Vagina (tissue), 2 donors: ENCODE data around the gene ERMP1.

ENCODE experiments used
- POLR2AphosphoS5 ChIP-seq, 2 donors: sonication (generic); formaldehyde crosslinking; IDR thresholded peaks; one replicate each; pipeline ENCODE4 v1.9.0; 2017; ENCODE audit warnings: antibody characterized with exemption in 2 of 2, mild to moderate bottlenecking in 2 of 2, low read depth in 1 of 2; ENCODE audit not compliant: insufficient read depth in 1 of 2
- TF ChIP-seq, protein P1 (sequence below), 3 experiments: fragments of 450-650 bp in 2 of 3; fragments of 200-600 bp in 1 of 3; sonication (generic) in 1 of 3; IDR thresholded peaks; one replicate each; pipeline ENCODE4 v1.5.1; 2017 to 2019; ENCODE audit warnings: antibody characterized with exemption in 3 of 3, mild to moderate bottlenecking in 2 of 3, moderate library complexity in 2 of 3

DNA sequence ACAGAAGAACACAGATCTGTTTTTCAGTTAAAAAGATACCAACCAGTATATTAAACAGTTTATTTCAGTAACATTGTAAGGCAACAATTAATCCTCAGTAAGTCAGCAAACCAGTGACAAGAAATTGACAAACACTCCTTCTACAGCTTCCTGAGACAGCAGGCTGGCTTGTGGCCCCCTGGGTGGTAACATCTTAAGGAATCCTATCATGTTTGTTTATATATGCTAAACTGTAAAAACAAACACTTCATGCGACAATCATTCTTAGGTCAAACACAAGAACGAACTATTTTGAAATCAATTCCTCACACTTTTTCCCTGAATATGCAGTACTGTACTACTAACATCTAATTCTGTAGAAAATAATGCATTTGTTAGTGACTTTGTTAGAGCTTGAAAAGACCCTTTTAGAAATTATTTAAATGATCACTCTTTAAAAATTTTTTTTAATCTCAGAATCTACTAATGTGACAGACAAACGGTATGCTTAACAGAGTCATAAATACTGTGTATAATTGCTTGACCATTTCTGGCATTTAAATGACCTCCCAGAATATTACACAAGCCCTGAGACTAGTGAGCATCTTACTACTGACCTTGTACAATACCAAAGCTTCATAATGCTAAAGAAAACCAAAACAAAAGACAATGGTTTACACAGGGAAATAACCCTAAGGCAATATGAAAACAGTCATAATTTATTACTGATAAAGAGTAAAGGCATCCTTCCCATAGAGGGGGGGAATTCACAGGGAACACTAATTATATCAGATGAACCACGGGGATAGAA is 48.2 kb downstream of the ERMP1 start:
- TF ChIP-seq POLR2AphosphoS5 (IDR thresholded peaks at IDR 0.05; ENCODE audit: insufficient read depth in 1 of 2, low read depth in 1 of 2), result no peak
- TF ChIP-seq, protein P1, sequence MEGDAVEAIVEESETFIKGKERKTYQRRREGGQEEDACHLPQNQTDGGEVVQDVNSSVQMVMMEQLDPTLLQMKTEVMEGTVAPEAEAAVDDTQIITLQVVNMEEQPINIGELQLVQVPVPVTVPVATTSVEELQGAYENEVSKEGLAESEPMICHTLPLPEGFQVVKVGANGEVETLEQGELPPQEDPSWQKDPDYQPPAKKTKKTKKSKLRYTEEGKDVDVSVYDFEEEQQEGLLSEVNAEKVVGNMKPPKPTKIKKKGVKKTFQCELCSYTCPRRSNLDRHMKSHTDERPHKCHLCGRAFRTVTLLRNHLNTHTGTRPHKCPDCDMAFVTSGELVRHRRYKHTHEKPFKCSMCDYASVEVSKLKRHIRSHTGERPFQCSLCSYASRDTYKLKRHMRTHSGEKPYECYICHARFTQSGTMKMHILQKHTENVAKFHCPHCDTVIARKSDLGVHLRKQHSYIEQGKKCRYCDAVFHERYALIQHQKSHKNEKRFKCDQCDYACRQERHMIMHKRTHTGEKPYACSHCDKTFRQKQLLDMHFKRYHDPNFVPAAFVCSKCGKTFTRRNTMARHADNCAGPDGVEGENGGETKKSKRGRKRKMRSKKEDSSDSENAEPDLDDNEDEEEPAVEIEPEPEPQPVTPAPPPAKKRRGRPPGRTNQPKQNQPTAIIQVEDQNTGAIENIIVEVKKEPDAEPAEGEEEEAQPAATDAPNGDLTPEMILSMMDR (IDR thresholded peaks at IDR 0.05), result no peak
